ENCODE results near the gene TSKU.
"Not testable (repeated sequence)": the region's sequence is repeated elsewhere in the genome, so short reads cannot be mapped to it uniquely, and the experiment has no call there.

TSKU gene

DNA sequence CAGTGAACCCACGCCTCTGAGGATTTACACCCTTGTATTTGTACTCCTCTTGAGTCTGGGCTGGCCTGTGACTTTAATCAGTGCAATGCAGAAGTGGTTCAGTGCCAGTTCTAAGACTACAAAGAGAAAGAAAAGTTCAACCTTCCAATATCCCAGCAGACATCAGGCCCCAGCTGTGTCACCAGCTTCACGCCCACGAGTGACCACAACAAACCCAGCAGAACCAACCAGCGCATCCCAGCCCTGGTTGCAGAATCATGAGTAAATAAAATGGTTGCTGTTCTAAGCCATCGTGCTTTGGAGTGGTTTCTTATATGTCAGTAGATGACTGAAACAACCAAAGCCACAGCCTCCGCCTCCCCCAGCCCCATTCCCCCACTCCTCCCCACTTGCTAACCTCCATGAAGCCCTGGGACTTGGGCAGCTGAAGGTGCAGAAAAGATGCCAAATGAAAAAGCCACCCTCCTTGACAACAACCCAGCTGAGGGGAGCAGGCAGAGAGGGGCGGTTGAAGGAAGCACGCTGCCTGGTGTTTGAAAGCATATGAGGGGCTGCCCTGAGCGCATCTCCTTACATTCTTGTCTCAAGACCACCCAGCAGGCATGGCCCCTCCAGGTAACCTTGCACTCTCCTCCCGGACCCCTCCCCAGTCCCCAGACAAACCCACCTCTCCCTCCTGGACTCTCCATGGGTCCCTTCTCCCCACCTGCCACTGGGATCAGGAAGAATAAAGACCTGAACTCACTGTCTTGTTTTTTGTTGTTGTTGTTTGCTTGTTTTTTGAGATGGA, 20.9 kb downstream of the TSKU start:
- DNase-seq: no peak

GRCh38 chr11:76805206-76805913, 22.2 kb downstream of the TSKU start:
- DNase-seq: no peak

GRCh38 chr11:76806131-76806530, 23.0 kb downstream of the TSKU start:
- DNase-seq: no peak

DNA sequence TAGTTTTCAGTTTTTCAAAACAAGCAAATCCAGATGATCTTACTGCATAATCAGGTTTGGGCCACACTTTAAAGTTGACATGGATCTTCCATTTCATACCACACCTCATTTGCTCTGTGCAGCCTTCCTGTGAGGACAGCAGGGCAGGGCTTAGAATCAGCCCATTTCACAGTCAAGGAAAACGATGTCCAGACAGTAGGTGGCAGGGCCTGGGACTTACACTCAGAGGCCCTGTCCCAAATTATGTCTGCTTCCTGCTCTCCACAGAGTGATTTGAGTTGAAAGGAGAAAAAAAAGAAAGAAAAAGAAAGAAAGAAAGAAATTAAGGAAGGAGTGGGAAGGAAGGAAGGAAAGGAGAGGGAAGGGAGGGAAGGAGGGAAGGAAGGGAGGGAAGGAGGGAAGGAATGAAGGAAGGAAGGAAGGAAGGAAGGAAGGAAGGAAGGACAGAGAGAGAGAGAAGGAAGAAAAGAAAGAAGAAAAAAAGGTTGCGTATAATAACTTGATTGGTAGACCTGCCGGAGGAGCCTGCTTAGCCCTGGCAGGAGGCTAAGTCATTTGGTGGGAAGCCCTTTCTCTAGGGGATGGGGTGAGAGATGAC, 23.6 kb downstream of the TSKU start:
- no peak for DNase-seq

DNA sequence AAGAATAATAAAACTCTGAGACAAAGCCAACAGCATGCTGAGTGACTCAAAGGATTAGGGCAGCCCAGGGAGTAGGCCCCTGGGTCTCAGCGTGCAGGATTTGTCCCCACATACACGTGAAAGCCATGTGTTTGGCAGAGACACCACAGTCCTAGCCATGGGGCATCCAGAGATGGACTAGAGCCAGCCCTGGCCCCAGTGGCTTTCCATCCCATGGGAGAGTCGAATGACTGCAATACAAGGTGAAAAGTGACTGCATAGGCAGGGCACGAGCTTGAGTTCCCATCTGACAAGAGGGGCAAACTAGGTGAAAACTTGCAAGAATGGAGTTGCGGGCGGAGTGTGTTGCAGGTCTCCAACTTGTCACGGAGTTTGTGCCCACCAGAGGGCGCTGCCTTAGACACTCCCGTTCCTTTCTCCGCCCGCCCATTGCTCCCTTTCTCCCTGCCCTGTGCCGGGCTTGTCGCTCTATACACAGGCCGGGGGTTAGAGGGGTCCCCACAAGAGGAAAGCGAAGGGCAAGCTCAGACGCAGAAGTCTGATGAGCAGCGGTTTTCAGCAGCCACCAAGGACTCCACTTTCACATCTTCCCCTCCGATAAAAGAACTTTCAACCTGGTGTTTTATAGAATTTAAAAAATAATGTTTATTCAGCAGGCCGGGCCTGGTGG, 24.2 kb downstream of the TSKU start:
- peak; percentile 62 for DNase-seq

- DNase-seq: no peak
Observed at GRCh38 chr11:76808171-76808570, 25.0 kb downstream of the TSKU start.

DNA sequence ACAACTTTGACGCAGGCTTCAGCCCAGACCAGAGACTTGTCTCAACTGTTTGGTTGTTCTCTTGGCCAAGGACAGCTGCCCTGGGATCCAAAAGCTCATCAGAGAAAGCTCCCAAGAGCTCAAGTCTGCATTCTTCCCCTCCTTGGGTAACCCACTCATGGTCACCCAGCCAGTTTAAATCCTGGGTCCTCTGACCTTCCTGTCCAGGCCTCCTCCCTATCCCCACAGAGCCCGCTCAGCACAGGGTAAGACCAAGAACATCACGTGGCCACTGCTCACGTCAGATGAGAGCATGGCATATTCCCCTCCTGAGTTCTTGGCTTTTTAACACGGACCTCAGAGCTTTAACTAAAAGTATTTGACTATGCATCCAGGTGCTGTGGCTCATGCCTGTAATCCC, 25.8 kb downstream of the TSKU start:
- no peak for DNase-seq

- peak in 1 of 2 donors; percentile 45 for DNase-seq
Observed at GRCh38 chr11:76810151-76810853, 27.1 kb downstream of the TSKU start.

GRCh38 chr11:76811259-76811658, 28.1 kb downstream of the TSKU start:
- DNase-seq: no peak

DNA sequence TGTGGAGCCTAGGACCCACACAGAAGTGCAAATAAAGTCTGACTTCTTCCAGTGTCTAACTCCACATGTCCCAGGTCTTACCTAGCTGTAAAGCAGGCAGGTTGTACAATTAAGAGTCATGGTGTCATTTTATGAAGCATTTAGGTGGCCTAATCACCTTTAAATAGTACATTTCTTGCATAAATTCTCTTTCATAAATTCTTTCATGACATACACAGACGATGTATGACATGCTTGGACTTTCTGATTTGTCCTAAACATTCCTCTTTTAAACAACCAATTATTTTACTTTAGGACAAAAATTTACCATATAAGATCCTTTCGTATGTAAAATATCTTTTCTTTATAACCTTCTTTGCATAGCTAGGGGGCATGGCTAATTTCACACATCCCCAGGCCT, 31.3 kb downstream of the TSKU start:
- DNase-seq: no peak

DNA sequence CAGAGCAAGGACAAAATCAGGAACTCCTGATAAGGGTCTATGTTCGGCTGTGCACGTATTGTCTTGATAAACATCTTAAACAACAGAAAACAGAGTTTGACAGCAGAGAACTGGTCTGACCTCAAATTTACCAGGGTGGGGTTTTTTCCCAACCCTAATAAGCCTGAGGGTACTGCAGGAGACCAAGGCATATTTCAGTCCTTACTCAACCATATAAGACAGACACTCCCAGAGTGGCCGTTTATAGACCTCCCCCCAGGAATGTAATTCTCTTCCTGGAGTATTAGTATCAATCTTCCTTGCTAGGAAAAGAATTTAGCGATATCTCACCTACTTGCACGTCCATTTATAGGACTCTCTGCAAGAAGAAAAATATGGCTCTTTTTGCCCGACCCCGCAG, 32.5 kb downstream of the TSKU start:
- DNase-seq: not testable (repeated sequence)

DNA sequence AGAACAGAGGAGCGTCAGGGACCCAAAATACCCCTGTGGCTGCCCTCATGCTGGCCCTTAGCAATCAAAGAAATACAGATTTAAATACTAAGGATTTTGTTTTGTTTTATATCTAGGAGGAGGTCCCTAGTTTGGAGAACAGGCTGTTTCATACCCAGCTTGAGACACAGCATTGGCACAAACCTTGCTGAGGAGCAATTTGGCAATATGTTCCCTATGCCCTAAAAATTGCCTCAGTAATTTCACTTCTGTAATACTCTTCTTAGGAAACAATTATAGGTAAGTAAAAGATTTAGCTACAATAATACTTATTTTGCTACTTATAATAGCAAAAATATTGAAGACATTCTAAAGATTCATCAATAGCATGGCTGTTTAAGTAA, 37.0 kb downstream of the TSKU start:
- DNase-seq: no peak

- not testable (repeated sequence) for DNase-seq
Observed at GRCh38 chr11:76821396-76821795, 38.2 kb downstream of the TSKU start.

DNA sequence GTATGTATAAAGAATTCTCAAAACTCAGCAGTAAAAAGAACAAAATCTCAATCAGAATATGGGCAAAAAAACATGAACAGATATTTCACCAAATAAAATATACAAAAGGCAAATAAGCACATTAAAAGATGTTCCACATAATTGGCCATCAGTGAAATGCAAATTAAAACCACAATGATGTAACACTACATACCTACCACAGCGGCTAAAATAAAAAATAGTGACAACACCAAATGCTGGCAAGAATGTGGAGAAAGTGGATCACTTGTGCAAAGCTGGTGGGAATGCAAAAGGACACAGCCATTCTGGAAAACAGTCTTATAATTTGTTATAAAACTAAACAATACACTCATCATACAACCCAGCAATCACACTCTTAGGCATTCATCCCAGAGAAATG, 39.2 kb downstream of the TSKU start:
- DNase-seq: no peak

- no peak for DNase-seq
Observed at GRCh38 chr11:76823481-76824028, 40.4 kb downstream of the TSKU start.

DNA sequence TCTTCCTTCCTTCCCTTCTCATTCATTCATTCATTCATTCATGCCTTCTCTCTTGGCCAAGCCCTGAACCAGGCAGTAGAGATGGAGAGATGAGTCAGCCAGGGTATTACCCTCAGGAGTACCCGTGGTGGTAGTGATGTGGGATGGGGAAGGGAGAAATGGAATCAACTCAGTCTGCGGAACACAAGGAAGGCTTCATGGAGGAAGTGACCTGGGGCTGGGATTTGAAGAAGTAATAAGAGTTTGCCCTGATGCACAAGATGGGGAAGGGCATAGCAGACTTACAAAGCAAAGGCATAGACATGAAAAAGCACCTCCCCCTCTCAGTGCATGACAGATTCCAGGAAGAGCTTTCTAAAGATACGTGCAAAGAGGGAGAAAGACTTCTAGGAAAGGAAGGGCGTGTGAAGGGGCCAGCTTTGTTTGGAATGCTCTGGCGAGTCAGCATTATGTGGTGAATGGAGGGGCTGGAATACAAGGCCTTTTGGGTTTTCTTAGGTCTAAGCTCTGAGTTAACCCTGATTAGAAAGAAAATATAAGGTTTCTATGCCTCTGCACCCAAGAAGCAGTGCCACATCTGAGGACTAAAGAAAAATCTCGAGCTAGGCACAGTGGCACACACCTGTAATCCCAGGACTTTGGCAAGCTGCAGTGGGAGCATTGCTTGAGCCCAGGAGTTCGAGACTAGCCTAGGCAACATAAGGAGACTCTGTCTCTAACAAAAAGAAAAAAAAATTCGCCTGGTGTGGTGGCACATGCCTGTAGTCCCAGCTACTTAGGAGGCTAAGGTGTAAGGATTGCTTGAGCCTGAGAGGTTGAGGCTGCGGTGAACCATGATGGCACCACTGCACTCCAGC, 41.2 kb downstream of the TSKU start:
- no peak for DNase-seq

DNA sequence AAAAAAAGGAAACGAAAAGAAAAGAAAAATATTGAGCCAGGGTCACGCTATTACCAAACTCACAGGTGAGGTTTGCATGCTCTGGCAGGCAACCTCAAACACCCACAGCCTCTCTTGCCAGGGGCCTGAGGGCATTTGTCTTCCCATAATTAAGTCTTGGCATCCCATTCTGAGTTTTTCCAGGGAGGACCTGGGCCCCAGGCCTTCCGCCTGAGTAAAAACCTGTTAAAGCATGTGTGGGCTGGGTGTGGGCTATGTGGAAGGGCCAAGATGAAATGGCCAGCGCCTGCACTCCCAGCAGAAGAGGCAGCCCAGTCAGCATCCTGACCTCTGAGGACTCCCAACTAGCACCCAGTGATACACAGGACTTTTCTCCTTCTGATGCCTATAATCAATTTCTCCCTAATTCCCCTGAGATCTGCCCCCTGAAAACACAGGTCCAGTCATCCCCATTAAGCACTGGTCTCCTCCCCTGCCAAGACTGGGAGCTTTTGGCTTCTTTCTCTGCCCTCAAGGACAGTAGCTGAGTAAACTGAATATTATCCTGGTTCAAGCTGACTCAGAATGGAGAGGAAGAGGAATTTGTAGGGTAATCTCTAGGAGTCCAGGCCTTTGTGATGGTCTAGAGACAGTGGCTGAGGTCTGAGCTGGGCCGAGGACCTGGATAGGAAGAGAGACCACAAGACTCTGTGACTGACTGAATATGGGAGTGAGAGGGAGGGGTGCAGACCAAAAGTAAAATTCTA, 42.0 kb downstream of the TSKU start:
- no peak for DNase-seq

GRCh38 chr11:76825726-76826396, 42.7 kb downstream of the TSKU start:
- no peak for DNase-seq

DNA sequence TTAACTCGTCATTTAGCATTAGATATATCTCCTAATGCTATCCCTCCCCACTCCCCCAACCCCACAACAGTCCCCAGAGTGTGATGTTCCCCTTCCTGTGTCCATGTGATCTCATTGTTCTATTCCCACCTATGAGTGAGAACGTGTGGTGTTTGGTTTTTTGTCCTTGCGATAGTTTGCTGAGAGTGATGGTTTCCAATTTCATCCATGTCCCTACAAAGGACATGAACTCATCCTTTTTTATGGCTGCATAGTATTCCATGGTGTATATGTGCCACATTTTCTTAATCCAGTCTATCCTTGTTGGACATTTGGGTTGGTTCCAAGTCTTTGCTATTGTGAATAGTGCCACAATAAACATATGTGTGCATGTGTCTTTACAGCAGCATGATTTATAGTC, 43.4 kb downstream of the TSKU start:
- not testable (repeated sequence) for DNase-seq

GRCh38 chr11:76827005-76827404, 43.8 kb downstream of the TSKU start:
- not testable (repeated sequence) for DNase-seq
